HG03097 (cell line): Measurements from ENCODE around the gene EHBP1.

Experiments
- ATAC-seq: cut with Tn5 transposase; IDR thresholded peaks from one replicate; pipeline ENCODE4 v1.9.1; 2021; ENCODE audit not compliant: unreplicated experiment, low FRiP score

Gene EHBP1

DNA sequence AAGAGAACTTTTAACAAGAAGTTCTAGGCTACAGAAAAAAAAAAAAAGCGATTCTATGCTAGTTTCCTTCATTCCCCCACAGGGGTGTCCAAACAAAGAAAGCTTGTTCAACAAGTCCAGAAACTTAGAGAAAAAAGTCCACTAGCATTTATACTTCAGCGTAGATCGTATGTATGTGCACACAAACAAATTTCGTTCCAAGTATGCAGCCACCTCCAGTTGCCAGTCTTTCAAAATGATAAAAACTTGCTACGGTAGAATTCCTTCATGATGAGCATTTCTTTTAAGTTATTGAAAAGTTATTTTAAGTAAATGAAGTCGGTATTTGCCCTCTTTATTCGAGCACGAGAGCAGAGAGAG lies 341.4 kb downstream of the EHBP1 start:
- ATAC-seq = no peak

DNA sequence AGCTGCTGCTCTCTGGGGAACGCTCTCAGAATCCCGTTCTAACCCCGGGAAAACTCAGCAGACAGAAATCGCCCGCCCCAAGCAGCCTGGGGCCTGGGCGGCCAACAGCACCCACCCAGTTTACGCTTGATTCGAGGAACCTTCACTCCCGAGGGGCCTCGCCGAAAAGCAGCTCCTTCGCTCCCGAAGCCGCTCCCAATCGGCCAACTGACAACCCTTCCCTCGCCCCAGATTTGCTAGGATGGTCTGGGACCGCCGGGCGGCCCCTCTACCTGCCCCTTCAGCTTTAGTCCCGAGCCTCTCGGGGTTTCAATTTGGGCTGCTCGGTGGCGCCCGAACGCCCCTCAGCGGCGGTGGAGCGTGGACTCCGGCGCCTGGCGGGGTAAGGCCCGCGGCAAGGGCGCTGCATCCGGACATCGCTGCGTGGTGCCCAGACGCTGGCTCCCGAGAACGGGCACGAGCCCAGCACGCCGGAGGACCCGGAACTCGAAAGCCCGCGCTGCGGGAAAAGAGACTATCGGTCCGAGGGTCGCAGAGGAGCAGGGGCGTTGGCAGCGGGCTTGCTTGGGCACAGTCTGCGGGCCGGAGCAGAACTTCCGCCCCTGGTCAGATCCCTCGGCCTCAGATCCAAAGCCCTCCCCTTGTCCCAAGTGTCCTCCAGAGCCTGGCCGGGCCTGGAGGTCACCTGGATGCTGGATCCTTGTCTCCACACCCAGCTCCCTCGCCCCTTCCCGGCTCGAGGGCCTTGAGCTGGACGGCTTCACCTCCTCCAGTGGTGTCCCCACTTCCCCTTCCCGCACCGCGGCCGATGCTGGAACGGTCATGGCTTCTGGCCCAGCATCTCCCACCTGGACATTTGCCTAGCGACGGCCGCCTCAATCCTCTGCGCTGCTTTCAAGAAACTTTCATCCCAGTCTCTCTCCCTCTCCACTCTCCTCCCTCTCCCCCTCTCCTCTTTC lies 342.1 kb downstream of the EHBP1 start:
- no peak for ATAC-seq

DNA sequence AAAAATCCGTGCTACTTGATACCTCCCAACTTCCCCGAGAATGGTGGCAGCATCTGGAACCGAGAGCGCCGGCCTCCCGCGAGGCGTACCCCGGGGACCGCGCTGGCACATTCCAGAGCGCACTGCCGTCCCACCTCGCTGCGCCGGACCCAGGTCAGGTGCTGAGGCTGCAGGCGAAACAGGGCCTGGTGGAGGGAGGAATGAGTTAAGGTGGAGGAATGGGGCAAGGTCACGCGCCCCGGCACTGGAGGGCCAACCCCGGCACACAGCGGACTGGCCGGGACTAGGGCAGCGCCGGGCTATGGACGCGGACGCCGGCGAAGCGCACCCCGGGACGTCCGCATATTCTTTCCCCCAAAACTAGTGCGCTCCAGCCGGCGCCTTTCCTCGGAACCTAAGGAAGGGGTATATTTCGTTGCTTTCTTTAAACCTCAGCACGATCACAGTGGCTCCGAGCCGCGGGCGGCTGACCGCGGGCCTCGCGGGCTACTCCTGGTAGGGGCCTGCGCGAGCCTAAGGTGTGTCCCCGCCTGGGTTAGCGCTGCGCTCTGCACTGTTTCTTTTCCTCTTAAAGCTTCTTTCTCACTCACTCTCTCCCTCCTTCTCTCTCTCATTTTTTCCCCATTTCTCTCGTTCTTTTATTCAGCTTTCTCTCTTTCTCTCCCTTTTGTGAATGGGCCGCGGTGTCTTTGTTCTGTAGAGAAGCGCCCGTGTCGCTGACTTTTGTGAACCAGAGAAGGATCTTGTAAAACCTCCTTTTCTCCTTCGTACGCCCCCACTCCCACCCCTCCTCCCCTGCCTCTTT lies 343.1 kb downstream of the EHBP1 start:
- no peak for ATAC-seq

DNA sequence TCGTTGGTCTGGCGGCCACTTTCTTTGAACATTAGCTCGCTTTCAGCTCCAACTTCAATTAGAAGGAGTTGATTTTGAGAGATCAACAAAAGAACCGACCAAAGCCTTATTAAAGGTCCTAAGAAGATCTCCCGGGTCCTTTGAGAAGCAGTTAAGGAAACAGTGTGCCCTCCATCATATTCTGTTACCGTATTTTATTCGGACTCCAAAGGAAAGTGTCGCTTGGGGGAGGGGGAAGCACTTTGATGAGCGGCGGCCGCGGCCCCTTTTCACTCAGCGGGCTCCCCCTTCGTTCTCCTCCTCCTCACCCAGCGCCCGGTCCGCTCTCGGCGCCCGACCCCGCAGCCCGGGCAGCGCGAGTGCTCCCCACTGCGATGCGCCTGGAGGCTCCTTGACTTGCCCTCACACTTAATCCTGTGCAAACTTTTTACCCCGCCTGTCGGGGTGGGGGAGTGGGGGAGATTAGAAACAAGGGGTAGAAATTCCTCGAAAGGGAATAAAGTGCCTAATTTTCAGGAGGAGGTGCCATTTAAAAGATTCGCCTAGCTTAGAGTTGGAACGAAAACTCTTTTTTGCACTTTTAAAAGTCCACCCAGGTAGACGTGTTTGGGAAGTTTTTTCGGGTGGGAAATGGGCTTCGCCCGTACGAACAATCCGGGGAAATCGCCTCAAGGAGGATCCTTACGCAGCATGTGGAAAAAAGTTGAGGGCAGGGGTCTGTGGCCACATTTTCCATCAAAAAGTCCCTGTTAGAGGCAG lies 343.9 kb downstream of the EHBP1 start:
- no peak for ATAC-seq

DNA sequence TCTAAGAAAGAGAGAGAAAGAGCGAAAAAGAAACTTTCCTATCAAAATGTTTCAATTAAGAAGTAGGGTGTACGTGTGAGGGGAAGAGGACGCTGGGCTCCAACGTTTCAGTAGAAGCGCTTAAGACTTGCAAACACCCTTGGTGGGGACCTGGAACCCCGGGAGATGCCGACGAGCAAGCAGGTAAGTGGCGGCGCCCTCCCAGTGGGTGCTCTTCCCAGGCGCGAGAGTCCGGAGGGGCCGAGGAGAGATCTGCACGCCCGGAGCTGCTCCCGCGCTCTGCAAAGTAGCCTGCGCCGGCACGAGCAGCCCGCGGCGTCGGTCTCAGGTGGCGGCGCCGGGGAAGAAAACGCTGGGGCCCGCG lies 344.4 kb downstream of the EHBP1 start:
- peak; percentile 20 for ATAC-seq

DNA sequence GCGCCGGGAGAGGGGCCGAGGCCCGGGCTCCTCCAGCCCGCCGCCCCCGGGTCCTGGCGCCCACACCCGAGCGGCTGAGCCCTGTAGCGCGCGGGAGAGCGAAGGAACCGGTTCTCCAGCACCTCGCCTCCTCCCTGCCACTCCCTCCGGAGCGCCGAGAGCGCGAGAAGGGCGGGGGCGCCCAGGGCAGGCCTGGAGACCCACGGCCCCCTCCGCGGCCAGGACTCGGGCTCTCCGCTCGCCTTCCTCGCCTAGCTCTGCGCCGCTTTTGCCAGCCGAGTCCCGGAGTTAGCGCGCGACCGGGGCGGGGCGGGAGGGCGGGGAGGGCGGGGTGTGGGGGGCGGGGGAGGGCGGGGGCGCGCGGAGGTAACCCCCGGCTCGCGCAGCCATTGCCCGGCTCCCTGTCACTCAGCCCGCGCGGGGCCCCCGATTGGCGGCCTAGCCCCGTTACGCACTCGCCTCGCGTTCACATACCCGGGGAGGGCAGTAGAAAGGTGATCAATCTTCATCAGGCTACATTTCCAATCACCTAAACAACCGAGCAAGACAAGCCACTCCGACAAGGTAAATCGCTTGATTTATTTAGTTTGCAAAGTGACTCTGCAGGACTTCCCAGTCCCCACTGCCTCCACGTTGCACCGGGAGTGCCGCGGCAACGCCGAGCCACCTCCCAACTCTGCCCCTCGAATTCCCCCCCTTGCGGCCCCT lies 345.0 kb downstream of the EHBP1 start, which contains the start of gene OTX1:
Gene OTX1, plus strand, starts transcription at position 497 of the 708 bp plus-strand sequence. CDS start 2,161 bp downstream, outside the sequence.
- ATAC-seq = peak; percentile 74

DNA sequence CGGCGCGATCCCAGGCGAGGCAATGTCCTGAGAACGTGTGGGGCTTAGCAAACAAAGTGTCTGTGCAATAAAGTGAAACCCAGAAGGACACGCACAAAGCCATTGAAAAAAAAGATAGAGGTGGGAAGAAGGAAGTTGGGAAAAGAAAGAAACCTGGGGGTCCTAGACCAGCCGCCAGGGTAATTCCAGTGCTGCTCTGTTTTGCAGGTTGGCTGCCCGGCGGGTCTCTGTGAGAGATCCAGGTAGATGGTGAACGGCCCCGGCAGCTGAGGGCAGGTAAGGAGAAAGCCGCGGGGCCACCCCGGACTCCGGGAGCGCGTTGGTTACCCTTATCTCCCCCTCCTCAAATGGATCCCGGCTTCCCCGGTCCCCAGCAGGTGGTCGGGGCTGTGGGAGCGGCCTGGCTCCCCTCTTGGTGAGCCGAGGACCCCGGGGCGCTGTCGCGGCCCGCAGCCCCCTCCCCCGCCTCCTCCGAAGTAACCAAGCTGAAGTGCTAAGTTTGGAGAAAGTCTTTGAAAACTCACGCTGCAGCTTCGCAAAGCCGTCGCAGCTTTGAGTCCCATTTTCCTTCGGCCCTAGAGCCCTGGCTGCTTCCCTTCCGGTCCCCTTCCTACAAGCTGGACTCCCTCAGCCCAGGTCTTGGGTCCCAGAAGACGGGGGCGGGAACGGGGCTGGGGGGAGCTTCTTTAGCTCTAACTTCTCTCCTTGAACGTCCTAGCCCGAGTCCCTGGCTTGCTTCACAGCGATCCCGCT lies 345.7 kb downstream of the EHBP1 start:
- no peak for ATAC-seq

DNA sequence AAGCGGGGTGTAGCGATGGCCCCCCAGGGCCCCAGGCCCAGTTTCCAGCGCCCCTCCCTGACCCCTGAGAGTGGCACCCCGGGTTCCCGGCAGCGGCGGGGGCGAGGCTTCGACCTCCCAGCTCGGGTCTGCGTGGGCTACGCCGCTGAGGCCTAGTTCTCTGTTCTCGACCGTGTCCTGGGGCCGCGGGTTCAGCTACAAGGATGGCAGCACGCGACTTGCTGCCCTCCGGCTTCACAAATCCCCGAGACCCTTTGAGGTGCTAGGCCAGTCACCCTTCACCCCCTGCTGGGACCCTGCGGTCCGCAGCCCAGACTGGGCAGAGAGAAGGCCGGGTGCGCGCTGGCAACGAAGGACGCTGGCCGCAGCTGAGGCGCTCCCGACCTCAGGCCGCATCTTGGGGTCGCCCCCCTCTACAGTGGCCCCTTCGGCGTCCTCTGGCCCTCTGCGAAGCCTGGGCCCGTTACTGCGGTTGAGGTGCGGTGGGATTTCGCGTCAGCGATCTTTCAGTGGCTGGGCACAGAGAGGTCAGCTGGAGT lies 346.4 kb downstream of the EHBP1 start:
- no peak for ATAC-seq

DNA sequence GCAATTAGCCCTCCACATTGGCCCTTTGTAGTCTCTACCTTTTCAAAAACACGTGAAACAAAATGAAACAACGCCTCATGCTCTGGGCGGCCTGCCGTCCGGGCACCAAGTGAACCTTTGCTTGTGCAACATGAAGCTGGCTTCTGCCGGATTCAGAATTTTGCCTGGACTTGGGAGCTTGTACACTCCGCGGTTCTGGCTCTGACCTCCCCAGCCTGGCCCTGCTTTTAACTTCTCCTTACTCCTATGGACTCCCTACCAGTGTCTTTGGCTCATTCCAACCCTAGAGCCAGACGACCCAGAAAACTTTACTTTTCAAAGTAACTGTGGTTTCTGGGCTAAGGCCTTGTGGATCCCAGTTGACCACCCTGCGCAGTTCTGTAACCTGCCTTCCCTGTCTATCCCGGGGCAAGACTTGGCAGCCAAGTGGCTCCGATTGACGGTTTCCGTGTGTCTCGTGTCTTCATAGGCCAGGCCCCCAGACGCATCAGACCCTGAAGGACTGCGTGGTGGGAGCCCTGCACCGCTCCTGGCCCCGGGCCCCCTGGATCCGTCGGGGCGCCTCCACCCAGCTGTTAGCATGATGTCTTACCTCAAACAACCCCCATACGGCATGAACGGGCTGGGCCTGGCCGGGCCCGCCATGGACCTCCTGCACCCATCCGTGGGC lies 347.0 kb downstream of the EHBP1 start:
- ATAC-seq = no peak

DNA sequence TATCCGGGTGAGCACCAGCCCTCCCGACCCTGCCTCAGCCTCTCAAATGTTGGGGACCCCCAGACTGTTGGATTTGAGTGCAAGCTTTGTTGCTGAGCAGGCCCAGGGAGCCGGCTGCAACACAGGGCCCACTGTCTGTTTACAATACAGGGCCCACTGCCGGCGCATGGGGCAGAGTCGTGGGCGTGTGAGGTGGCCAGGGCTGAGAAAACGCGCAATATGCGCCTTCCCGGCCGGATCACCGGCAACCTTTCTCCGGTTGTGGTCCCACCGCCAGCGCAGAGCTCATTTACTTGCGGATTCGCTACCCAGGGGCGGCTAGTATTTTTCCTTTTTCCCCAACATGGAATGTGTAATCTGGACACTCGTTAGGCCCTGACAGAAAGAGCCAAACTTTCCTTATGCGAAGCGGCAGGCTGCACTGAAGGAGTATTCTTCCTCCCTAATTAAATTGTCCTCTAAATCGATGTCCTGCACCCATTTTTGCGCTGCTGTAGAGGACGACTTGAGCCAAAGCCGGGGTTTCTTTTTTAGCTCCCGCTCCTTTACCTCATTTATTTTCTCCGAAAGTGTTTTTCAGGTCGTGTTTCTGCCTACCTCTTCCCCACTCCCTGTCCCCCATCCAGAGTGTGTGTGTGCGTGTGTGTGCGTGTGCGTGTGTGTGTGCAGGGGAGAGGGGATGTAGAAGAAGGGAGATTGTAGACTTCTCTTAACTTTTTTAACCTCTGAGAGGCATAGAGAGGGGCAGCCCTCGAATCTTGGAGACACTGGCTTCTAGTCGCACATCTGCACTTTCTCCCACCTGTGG lies 347.8 kb downstream of the EHBP1 start:
- ATAC-seq = no peak

DNA sequence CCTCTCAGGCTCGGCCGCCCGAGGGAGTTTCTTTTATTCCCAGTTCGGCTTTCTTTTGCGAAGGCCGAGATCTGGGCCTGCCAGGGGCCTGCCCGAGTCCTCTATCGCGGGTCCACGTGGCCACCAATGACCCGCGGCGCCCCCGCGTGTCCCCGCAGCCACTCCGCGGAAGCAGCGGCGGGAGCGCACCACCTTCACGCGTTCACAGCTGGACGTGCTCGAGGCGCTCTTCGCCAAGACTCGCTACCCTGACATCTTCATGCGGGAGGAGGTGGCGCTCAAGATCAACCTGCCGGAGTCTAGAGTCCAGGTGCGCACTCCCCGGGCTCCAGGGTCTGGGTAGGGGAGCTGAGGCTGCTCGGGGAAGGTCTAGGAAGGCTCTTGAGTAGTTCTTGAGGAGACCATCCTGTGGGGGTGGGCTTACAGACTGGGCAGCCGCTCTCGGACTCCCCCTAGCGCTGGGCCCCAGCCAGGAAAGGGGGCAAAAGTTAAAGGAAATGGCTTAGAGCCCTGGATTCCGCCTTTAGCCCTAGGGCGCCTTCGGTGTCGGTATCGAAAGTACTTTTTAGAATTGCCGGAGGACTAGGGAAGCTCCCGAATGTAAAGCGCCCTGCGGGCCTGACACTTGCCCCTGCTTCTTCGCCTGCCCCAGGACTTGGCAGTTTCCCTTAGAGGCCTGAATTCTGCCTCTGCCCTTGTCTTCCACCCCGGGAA lies 348.5 kb downstream of the EHBP1 start:
- ATAC-seq = no peak

DNA sequence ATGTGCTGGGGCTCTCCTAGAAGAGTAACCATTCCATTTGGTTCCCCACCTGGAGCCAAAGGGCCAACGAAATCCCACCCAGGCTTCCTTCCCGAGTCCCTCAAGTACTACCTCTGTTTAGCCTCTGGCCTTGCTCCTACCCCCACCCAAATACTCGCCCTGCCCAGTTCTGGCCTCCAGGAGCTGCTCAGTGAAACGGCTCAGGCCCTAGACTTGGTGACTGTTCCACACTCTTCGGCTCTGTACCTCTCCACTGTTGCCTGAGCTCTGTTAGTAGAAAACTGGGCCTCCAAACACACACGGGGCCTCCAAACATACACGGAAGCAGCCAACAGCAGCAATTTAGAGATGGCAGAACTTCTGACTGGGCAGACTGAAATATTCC lies 349.3 kb downstream of the EHBP1 start:
- ATAC-seq = no peak

DNA sequence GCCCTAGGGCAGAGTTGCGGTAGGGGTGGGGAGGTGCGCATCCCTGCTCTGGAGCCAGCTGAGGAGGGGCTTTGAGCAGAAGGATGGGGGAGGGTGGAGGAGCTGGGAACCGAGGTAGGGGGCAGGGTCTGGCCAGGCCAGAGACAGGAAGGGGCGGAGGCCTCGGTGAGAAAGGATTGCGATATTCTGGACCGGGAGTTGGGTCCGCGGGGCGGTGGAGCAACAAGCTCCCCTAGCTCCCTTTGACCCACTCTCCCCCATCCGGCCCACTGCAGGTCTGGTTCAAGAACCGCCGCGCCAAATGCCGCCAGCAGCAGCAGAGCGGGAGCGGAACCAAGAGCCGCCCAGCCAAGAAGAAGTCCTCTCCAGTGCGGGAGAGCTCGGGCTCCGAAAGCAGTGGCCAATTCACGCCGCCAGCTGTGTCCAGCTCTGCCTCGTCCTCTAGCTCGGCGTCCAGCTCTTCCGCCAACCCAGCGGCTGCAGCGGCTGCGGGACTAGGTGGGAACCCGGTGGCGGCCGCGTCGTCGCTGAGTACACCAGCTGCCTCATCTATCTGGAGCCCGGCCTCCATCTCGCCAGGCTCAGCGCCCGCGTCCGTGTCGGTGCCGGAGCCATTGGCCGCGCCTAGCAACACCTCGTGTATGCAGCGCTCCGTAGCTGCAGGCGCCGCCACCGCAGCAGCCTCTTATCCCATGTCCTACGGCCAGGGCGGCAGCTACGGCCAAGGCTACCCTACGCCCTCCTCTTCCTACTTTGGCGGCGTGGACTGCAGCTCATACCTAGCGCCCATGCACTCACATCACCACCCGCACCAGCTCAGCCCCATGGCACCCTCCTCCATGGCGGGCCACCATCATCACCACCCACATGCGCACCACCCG lies 350.0 kb downstream of the EHBP1 start:
- no peak for ATAC-seq

DNA sequence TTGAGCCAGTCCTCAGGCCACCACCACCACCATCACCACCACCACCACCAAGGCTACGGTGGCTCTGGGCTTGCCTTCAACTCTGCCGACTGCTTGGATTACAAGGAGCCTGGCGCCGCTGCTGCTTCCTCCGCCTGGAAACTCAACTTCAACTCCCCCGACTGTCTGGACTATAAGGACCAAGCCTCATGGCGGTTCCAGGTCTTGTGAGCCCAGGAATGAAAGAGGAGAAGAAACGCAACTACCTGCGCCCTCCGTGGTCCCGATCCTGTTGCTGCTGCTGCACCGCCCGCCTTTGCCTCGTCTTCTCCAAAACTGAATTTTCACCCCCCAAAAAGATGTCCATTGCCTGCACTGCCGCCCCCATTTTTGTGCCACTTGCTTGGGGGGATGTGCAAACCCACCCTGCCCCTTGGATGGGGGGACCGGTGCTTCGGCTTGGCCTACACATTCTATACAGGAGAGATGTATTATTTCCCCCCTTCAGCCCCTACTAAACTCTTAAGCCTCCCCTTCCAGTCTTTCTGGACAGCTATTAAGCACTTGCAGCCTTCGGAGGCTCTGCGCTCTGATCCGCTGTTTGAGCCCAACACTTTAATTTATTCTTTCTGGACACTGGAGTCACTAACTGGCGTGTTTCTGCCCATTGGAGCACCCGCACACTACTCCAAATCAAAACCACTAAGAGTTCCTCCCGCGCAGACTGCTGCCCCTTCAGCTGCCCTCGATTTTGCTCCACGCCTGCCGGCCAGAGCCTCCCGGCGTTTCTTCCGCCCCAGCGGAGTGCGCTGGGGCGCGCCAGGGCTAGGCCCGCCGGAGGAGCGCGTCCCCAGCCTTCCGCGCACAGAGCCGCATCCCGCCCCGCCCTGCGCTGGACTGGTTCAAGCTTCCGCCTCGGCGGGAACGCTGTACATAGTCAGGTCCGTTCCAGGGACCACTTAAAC lies 350.9 kb downstream of the EHBP1 start:
- no peak for ATAC-seq
